OCI-LY7 (cell line): ENCODE data around the gene CAMK2B.

Source experiments
- EZH2phosphoT487 ChIP-seq: fragments of 200-600 bp; sonication (generic); IDR thresholded peaks from 2 replicates; pipeline ENCODE4 v1.6.1; 2018; ENCODE audit warnings: low read depth, borderline replicate concordance, mild to moderate bottlenecking, mixed run types, antibody characterized with exemption, low read length, moderate library complexity, mixed read lengths
- TF ChIP-seq, protein P1 (sequence below): fragments of 200-600 bp; sonication (generic); conservative IDR thresholded peaks from 2 replicates; pipeline ENCODE4 v1.5.1; 2014; ENCODE audit warnings: mild to moderate bottlenecking, antibody characterized with exemption, low read length, moderate library complexity, mixed read lengths

DNA sequence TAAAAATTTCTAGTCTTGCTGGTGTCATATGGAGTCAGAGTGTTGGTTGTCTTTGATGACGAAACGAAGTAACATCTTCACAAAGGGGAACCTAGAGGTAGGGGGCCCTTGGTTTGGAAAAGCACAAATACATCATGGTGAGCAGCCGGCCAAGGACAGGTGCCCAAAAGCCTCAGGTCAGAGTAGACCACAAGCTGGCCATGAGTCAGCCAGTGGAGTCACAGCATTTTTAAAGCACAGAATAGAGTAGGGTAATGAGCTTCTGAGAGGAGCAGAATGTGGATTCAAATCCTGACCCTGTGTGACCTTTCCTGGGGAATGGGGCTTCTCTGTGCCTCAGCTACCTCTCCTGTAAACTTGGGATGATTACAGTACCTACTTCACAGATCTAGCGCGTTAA, 5.3 kb downstream of the CAMK2B start:
- TF ChIP-seq, protein P1, sequence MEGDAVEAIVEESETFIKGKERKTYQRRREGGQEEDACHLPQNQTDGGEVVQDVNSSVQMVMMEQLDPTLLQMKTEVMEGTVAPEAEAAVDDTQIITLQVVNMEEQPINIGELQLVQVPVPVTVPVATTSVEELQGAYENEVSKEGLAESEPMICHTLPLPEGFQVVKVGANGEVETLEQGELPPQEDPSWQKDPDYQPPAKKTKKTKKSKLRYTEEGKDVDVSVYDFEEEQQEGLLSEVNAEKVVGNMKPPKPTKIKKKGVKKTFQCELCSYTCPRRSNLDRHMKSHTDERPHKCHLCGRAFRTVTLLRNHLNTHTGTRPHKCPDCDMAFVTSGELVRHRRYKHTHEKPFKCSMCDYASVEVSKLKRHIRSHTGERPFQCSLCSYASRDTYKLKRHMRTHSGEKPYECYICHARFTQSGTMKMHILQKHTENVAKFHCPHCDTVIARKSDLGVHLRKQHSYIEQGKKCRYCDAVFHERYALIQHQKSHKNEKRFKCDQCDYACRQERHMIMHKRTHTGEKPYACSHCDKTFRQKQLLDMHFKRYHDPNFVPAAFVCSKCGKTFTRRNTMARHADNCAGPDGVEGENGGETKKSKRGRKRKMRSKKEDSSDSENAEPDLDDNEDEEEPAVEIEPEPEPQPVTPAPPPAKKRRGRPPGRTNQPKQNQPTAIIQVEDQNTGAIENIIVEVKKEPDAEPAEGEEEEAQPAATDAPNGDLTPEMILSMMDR: no peak
- no peak for TF ChIP-seq EZH2phosphoT487
